ENCODE results near the gene MYO5A.
A peak's percentile ranks its signal among the peaks of the same experiment; 100 is the strongest.
"Not testable (repeated sequence)": the region's sequence is repeated elsewhere in the genome, so short reads cannot be mapped to it uniquely, and the experiment has no call there.

Gene MYO5A

GRCh38 chr15:52503788-52504496, 24.7 kb downstream of the MYO5A start:
- H3K4me1 Mint-ChIP-seq (ENCODE audit: low read depth): peaks cover 28% of the 10 kb centered on the region
- DNase-seq: no peak
- no peaks in the 10 kb centered on the region for H3K36me3 Mint-ChIP-seq (ENCODE audit: low read depth)
- H3K27me3 Mint-ChIP-seq: no peaks in the 10 kb centered on the region
- H3K27ac Mint-ChIP-seq: peak overlapping the region; percentile 66
- no peaks in the 10 kb centered on the region for H3K9me3 Mint-ChIP-seq
- peak overlapping the region; percentile 26 for H3K4me3 Mint-ChIP-seq

- Mint-ChIP-seq H3K27me3 (no peaks in the 10 kb centered on the region), H3K4me3 (no peak overlapping the region), H3K4me1 (ENCODE audit: low read depth) (peaks cover 28% of the 10 kb centered on the region), H3K9me3 (no peaks in the 10 kb centered on the region), H3K27ac (no peak overlapping the region), H3K36me3 (ENCODE audit: low read depth) (no peaks in the 10 kb centered on the region)
- DNase-seq: no peak
These were observed 26.1 kb downstream of the MYO5A start for GRCh38 chr15:52502608-52503007.

- no peak overlapping the region for H3K27ac Mint-ChIP-seq
- H3K9me3 Mint-ChIP-seq: no peaks in the 10 kb centered on the region
- peaks cover 33% of the 10 kb centered on the region for H3K4me1 Mint-ChIP-seq (ENCODE audit: low read depth)
- H3K36me3 Mint-ChIP-seq (ENCODE audit: low read depth): no peaks in the 10 kb centered on the region
- H3K4me3 Mint-ChIP-seq: no peak overlapping the region
- DNase-seq: no peak
- no peaks in the 10 kb centered on the region for H3K27me3 Mint-ChIP-seq
These were observed 29.2 kb downstream of the MYO5A start for GRCh38 chr15:52499506-52499905.

GRCh38 chr15:52498706-52499105, 30.0 kb downstream of the MYO5A start:
- Mint-ChIP-seq H3K36me3 (ENCODE audit: low read depth) (no peaks in the 10 kb centered on the region), H3K4me1 (ENCODE audit: low read depth) (peaks cover 30% of the 10 kb centered on the region), H3K27me3 (no peaks in the 10 kb centered on the region), H3K27ac (no peak overlapping the region), H3K9me3 (no peaks in the 10 kb centered on the region), H3K4me3 (no peak overlapping the region)
- DNase-seq: no peak

- H3K27me3 Mint-ChIP-seq: no peaks in the 10 kb centered on the region
- DNase-seq: peak; percentile 57
- H3K9me3 Mint-ChIP-seq: no peaks in the 10 kb centered on the region
- peaks cover 30% of the 10 kb centered on the region for H3K4me1 Mint-ChIP-seq (ENCODE audit: low read depth)
- no peak overlapping the region for H3K4me3 Mint-ChIP-seq
- no peaks in the 10 kb centered on the region for H3K36me3 Mint-ChIP-seq (ENCODE audit: low read depth)
- H3K27ac Mint-ChIP-seq: peak overlapping the region; percentile 59
These were observed 31.8 kb downstream of the MYO5A start for GRCh38 chr15:52496776-52497470.

GRCh38 chr15:52496175-52496574, 32.5 kb downstream of the MYO5A start:
- Mint-ChIP-seq H3K4me1 (ENCODE audit: low read depth) (peaks cover 30% of the 10 kb centered on the region), H3K36me3 (ENCODE audit: low read depth) (no peaks in the 10 kb centered on the region), H3K27me3 (no peaks in the 10 kb centered on the region), H3K9me3 (no peaks in the 10 kb centered on the region), H3K4me3 (no peak overlapping the region), H3K27ac (no peak overlapping the region)
- DNase-seq: no peak

GRCh38 chr15:52495125-52495524, 33.6 kb downstream of the MYO5A start:
- Mint-ChIP-seq H3K27ac (no peak overlapping the region), H3K4me3 (no peak overlapping the region), H3K27me3 (no peaks in the 10 kb centered on the region), H3K36me3 (ENCODE audit: low read depth) (no peaks in the 10 kb centered on the region), H3K9me3 (no peaks in the 10 kb centered on the region), H3K4me1 (ENCODE audit: low read depth) (peaks cover 33% of the 10 kb centered on the region)
- DNase-seq: no peak

- Mint-ChIP-seq H3K4me1 (ENCODE audit: low read depth) (peaks cover 40% of the 10 kb centered on the region), H3K27me3 (no peaks in the 10 kb centered on the region), H3K36me3 (ENCODE audit: low read depth) (no peaks in the 10 kb centered on the region), H3K27ac (no peak overlapping the region), H3K4me3 (no peak overlapping the region), H3K9me3 (peaks cover 3% of the 10 kb centered on the region)
- no peak for DNase-seq
These were observed 34.7 kb downstream of the MYO5A start for GRCh38 chr15:52493968-52494367.

- Mint-ChIP-seq H3K27ac (no peak overlapping the region), H3K36me3 (ENCODE audit: low read depth) (no peaks in the 10 kb centered on the region), H3K9me3 (peaks cover 3% of the 10 kb centered on the region), H3K4me1 (ENCODE audit: low read depth) (peaks cover 52% of the 10 kb centered on the region), H3K4me3 (no peak overlapping the region), H3K27me3 (no peaks in the 10 kb centered on the region)
- no peak for DNase-seq
These were observed 36.5 kb downstream of the MYO5A start for GRCh38 chr15:52492132-52492531.

GRCh38 chr15:52491472-52491871, 37.2 kb downstream of the MYO5A start:
- Mint-ChIP-seq H3K36me3 (ENCODE audit: low read depth) (no peaks in the 10 kb centered on the region), H3K27ac (no peak overlapping the region), H3K9me3 (peaks cover 3% of the 10 kb centered on the region), H3K27me3 (no peaks in the 10 kb centered on the region), H3K4me3 (no peak overlapping the region), H3K4me1 (ENCODE audit: low read depth) (peaks cover 51% of the 10 kb centered on the region)
- DNase-seq: no peak

- H3K4me3 Mint-ChIP-seq; DNase-seq; H3K9me3 Mint-ChIP-seq; H3K36me3 Mint-ChIP-seq (ENCODE audit: low read depth); H3K27me3 Mint-ChIP-seq: not testable (repeated sequence)
- Mint-ChIP-seq H3K4me1 (ENCODE audit: low read depth) (peaks cover 52% of the 10 kb centered on the region), H3K27ac (peak overlapping the region; percentile 22)
These were observed 39.2 kb downstream of the MYO5A start for GRCh38 chr15:52489430-52489829.

GRCh38 chr15:52488830-52489229, 39.9 kb downstream of the MYO5A start:
- H3K36me3 Mint-ChIP-seq (ENCODE audit: low read depth): no peaks in the 10 kb centered on the region
- no peak for DNase-seq
- H3K4me3 Mint-ChIP-seq: no peak overlapping the region
- no peak overlapping the region for H3K27ac Mint-ChIP-seq
- H3K27me3 Mint-ChIP-seq: no peaks in the 10 kb centered on the region
- peaks cover 55% of the 10 kb centered on the region for H3K4me1 Mint-ChIP-seq (ENCODE audit: low read depth)
- H3K9me3 Mint-ChIP-seq: peaks cover 3% of the 10 kb centered on the region

- H3K27me3 Mint-ChIP-seq: no peaks in the 10 kb centered on the region
- H3K36me3 Mint-ChIP-seq (ENCODE audit: low read depth): no peaks in the 10 kb centered on the region
- peaks cover 3% of the 10 kb centered on the region for H3K9me3 Mint-ChIP-seq
- H3K4me1 Mint-ChIP-seq (ENCODE audit: low read depth): peaks cover 75% of the 10 kb centered on the region
- H3K4me3 Mint-ChIP-seq: no peak overlapping the region
- H3K27ac Mint-ChIP-seq: peak overlapping the region; percentile 1
- DNase-seq: no peak
These were observed 42.4 kb downstream of the MYO5A start for GRCh38 chr15:52486003-52486996.

GRCh38 chr15:52485290-52485689, 43.4 kb downstream of the MYO5A start:
- no peaks in the 10 kb centered on the region for H3K27me3 Mint-ChIP-seq
- no peak overlapping the region for H3K4me3 Mint-ChIP-seq
- H3K9me3 Mint-ChIP-seq: peaks cover 3% of the 10 kb centered on the region
- DNase-seq: no peak
- no peaks in the 10 kb centered on the region for H3K36me3 Mint-ChIP-seq (ENCODE audit: low read depth)
- H3K27ac Mint-ChIP-seq: no peak overlapping the region
- peaks cover 82% of the 10 kb centered on the region for H3K4me1 Mint-ChIP-seq (ENCODE audit: low read depth)
